Heart right ventricle (tissue), 16 donors: ENCODE results near the gene MYO5A. TPM values are rescaled to one million over a fixed set of nuclear protein-coding genes. Genes with fewer than 3 reads are reported as not detected.
"Not testable (repeated sequence)": the region's sequence is repeated elsewhere in the genome, so short reads cannot be mapped to it uniquely, and the experiment has no call there.

Experiments used
- ATAC-seq, 8 donors: fragments of 200-7000 bp; cut with Tn5 transposase; one replicate each; pipeline ENCODE4 v1.9.1; 2020; ENCODE audit warnings: mild to moderate bottlenecking in 8 of 8, moderate library complexity in 8 of 8, moderate number of reproducible peaks in 1 of 8
- DNase-seq, 2 donors: peaks; one replicate each; pipeline ENCODE4 v3.0.0-alpha.2; 2020
- H3K27ac ChIP-seq, 10 donors: fragments of 200-600 bp; sonication (generic) in 2 of 10; one replicate each; pipeline versions ENCODE4 v1.5.0 to v1.8.0; 2020 to 2022; ENCODE audit warnings: mild to moderate bottlenecking in 3 of 10
- H3K27me3 ChIP-seq, 7 donors: fragments of 200-600 bp; one replicate each; pipeline ENCODE4 v1.8.0; 2021 to 2022; ENCODE audit warnings: mild to moderate bottlenecking in 2 of 7
- H3K36me3 ChIP-seq, 9 donors: fragments of 200-600 bp; sonication (generic) in 1 of 9; one replicate each; pipeline versions ENCODE4 v1.5.0 to v1.8.0; 2020 to 2022; ENCODE audit warnings: mild to moderate bottlenecking in 2 of 9
- H3K4me1 ChIP-seq, 9 donors: fragments of 200-600 bp; sonication (generic) in 1 of 9; one replicate each; pipeline versions ENCODE4 v1.5.0 to v1.8.0; 2020 to 2022; ENCODE audit warnings: mild to moderate bottlenecking in 4 of 9
- H3K4me3 ChIP-seq, 10 donors: fragments of 200-600 bp; sonication (generic) in 2 of 10; one replicate each; pipeline versions ENCODE4 v1.5.0 to v1.8.0; 2020 to 2022; ENCODE audit warnings: mild to moderate bottlenecking in 7 of 10, moderate library complexity in 2 of 10
- H3K9me3 ChIP-seq, 11 donors: fragments of 200-600 bp in 10 of 11; sonication (generic) in 2 of 11; one replicate each; pipeline versions ENCODE4 v1.5.0 to v1.8.0; 2013 to 2022; ENCODE audit warnings: mild to moderate bottlenecking in 2 of 11, control low read depth in 1 of 11, moderate library complexity in 1 of 11
- CTCF ChIP-seq, 9 donors: fragments of 200-600 bp; sonication (generic) in 2 of 9; IDR thresholded peaks; one replicate each; pipeline versions ENCODE4 v1.5.0 to v1.8.0; 2021 to 2022; ENCODE audit warnings: antibody characterized with exemption in 9 of 9, mild to moderate bottlenecking in 5 of 9, moderate library complexity in 1 of 9
- WGBS, 2 donors: extraction: QIAGEN DNeasy Blood & Tissue Kit; methylation state at CpG; one replicate each; pipeline ENCODE4 v1.1.7; 2013; ENCODE audit warnings: inconsistent platforms in 1 of 2; 5-methylcytosine and 5-hydroxymethylcytosine counted together
- intact Hi-C, 10 donors: fragments of 100-400 bp; cut with DNase I; formaldehyde crosslinking; loops; one replicate each; pipeline versions ENCODE4 v1.11.1 to v1.14.2; 2022
- polyA plus RNA-seq, 2 donors: library from polyadenylated mRNA; stranded (reverse); fragments of 200-250 nt; gene quantifications; one replicate each; pipeline ENCODE4 v1.2.3, GENCODE V29; 2013
- total RNA-seq, 10 donors: library from RNA; stranded (reverse); fragmentation: NEBNext Ultra II Directional in 3 of 10; extraction: Animal tissue kit (Norgen Biotek cat#: 25700) in 3 of 10; gene quantifications; one replicate each; pipeline versions ENCODE4 v1.2.1 to v1.2.4, GENCODE V29; 2021 to 2023
- donor health status: Arrhythmogenic right ventricular cardiomyopathy.
- donor health status: ischemic (EF 13 %, LVEDD 7.1; RV severe dilation, severe dysfunction).
- donor health status: healthy with polysubstance abuse.
- donor health status: DM: no; HTN: yes; CAD: no.
- donor health status: DM: no; HTN: no; CAD: no.
- donor health status: ischemic (EF 25% LVEDD 6.9; RV normal size, moderate dysfunction).
- donor health status: ischemic (EF 25% LVEDD 5.7; RV mildly dilated, moderate dysfunction).
- donor health status: healthy.
- donor health status: DM: yes; HTN: yes; CAD: no.
- donor health status: Ischemic cardiomyopathy.
- donor health status: ischemic (EF 35%, LVEDD 5.7; RV mildly dilated, moderate dysfunction).
- donor health status: nonischemic (EF 11% LVEDD 7.7; RV severe dilation, severe dysfunction).
- donor health status: DM: yes; HTN: yes; CAD: no.
- donor health status: PGD.
- donor health status: ischemic (EF 29% LVEDD 5.4; RV normal size, mild dysfunction).
- donor health status: nonischemic (EF 23%, LVEDD 6.1; RV moderate dilation, normal function).

Gene MYO5A
- total and polyA plus RNA-seq, 12 donors = 3.1 to 15.7 (median 6.3) TPM

- Histone ChIP-seq H3K4me1 (peaks cover 0 to 43% (median 8%) of the 10 kb centered on the region in 9 donors), H3K4me3 (no peak overlapping the region), H3K36me3 (no peaks in the 10 kb centered on the region), H3K27me3 (no peaks in the 10 kb centered on the region), H3K27ac (no peak overlapping the region), H3K9me3 (no peaks in the 10 kb centered on the region)
- no peak for TF ChIP-seq CTCF (IDR thresholded peaks at IDR 0.05)
- no peak for ATAC-seq
- DNase-seq = no peak
- intact Hi-C loops = no loop called here
- WGBS, 2 donors = 83 to 97% methylated on average over 1 of the region's 1 CpG
These were observed 14.2 kb downstream of the MYO5A start for GRCh38 chr15:52514482-52514881.

DNA sequence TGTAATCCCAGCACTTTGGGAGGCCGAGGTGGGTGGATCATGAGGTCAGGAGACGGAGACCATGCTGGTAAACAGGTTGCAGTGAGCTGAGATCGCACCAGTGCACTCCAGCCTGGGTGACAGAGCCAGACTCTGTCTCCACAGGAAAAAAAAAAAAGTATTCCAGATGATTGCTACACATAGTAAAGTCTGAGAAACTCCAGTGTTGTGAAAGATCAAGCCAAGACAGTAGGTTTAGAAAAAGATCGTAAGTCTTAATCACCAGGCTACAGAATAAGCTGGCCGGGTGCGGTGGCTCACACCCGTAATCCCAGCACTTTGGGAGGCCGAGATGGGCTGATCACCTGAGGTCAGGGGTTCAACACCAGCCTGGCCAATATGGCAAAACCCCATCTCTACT lies 15.8 kb downstream of the MYO5A start:
- DNase-seq, H3K27me3 ChIP-seq, H3K4me3 ChIP-seq, intact Hi-C loops, H3K36me3 ChIP-seq, H3K9me3 ChIP-seq, H3K27ac ChIP-seq: not testable (repeated sequence)
- WGBS, 2 donors = 92 to 94% methylated on average over 8 of the region's 8 CpGs
- peak in 1 of 8 donors; percentile 27 for ATAC-seq
- peaks cover 0 to 35% (median 12%) of the 10 kb centered on the region in 9 donors for H3K4me1 ChIP-seq

DNA sequence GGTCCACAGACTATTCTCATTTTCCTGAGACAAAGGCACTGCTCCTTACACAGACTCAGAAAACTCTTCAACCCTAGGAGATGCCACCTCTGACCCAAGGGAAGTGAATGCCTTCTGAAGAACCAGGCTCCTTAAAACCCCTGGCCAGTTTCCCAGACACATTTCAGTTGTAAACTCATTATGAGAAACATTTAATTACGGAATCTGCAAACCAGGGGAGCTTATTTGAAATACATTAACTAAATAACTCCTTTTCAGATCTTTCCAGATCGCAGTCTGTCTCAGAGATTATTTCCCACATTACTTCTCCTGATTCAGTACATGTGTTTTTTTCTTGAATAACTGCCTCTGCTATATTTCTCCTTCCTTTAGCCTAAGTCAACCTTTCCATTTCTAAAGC lies 17.6 kb downstream of the MYO5A start:
- intact Hi-C loops = no loop called here
- H3K4me3 ChIP-seq = no peak overlapping the region

GRCh38 chr15:52509500-52510245 lies 19.0 kb downstream of the MYO5A start:
- no peak for ATAC-seq
- WGBS, 2 donors = 64 to 70% methylated on average over 3 of the region's 3 CpGs
- DNase-seq = no peak
- peaks cover 0 to 46% (median 12%) of the 10 kb centered on the region in 9 donors for H3K4me1 ChIP-seq
- TF ChIP-seq CTCF (IDR thresholded peaks at IDR 0.05) = no peak
- H3K36me3 ChIP-seq = no peaks in the 10 kb centered on the region
- no peak overlapping the region for H3K4me3 ChIP-seq
- H3K27me3 ChIP-seq = no peaks in the 10 kb centered on the region
- intact Hi-C loops = no loop called here
- H3K9me3 ChIP-seq = no peaks in the 10 kb centered on the region
- H3K27ac ChIP-seq = peak overlapping the region in 1 of 10 donors; percentile 8

More for the DNA sequence above, 17.6 kb downstream of the MYO5A start:
- Histone ChIP-seq H3K27me3 (no peaks in the 10 kb centered on the region), H3K27ac (no peak overlapping the region), H3K36me3 (no peaks in the 10 kb centered on the region), H3K4me1 (peaks cover 0 to 33% (median 12%) of the 10 kb centered on the region in 9 donors), H3K9me3 (no peaks in the 10 kb centered on the region)
- DNase-seq (no peak), ATAC-seq (no peak)
- WGBS, 2 donors = 76 to 83% methylated on average over 2 of the region's 2 CpGs
- TF ChIP-seq CTCF (IDR thresholded peaks at IDR 0.05) = no peak

DNA sequence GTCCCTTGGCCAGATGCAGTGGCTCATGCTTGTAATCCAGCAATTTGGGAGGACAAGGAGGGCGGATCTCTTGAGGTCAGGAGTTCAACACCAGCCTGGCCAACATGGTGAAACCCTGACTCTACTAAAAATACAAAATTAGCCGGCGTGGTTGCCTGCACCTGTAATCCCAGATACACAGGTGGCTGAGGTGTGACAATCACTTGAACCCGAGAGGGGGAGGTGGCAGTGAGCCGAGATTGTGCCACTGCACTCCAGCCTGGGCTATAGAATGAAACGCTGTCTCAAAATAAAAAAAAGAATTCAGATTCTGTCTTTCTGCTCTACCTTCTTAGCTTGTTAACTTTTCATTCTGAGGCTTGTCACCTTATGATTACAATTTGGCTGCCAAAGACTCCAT lies 22.1 kb downstream of the MYO5A start:
- no peak for DNase-seq
- TF ChIP-seq CTCF (IDR thresholded peaks at IDR 0.05) = no peak
- Histone ChIP-seq H3K36me3 (no peaks in the 10 kb centered on the region), H3K27ac (no peak overlapping the region), H3K9me3 (no peaks in the 10 kb centered on the region), H3K4me3 (no peak overlapping the region), H3K4me1 (peaks cover 0 to 54% (median 12%) of the 10 kb centered on the region in 9 donors), H3K27me3 (no peaks in the 10 kb centered on the region)
- no peak for ATAC-seq
- intact Hi-C loops = no loop called here
- WGBS, 2 donors = 78 to 90% methylated on average over 6 of the region's 6 CpGs
